Thymus (tissue), 11 donors: Measurements from ENCODE around the gene FMN2. TPM values are rescaled to one million over a fixed set of nuclear protein-coding genes. Genes with fewer than 3 reads are reported as not detected.

ENCODE experiments used
- DNase-seq, 9 donors: peaks; one replicate each; pipeline ENCODE4 v3.0.0-alpha.2; 2013; ENCODE audit warnings: low spot score in 9 of 9, low read depth in 6 of 9, missing footprints in 1 of 9
- H3K27ac ChIP-seq, 2 donors: one replicate each; pipeline ENCODE4 v1.5.1; 2013; ENCODE audit warnings: control low read depth in 1 of 2, low read depth in 1 of 2, low read length in 1 of 2, mild to moderate bottlenecking in 1 of 2, moderate library complexity in 1 of 2
- H3K27me3 ChIP-seq, 2 donors: one replicate each; pipeline ENCODE4 v1.5.1; 2013; ENCODE audit warnings: low read length in 1 of 2; ENCODE audit not compliant: control insufficient read depth in 2 of 2, insufficient read depth in 1 of 2
- H3K36me3 ChIP-seq, 2 donors: one replicate each; pipeline ENCODE4 v1.5.1; 2013; ENCODE audit warnings: low read length in 1 of 2, mild to moderate bottlenecking in 1 of 2, moderate library complexity in 1 of 2; ENCODE audit not compliant: control insufficient read depth in 2 of 2, insufficient read depth in 2 of 2
- H3K4me1 ChIP-seq, 2 donors: one replicate each; pipeline ENCODE4 v1.5.1; 2013; ENCODE audit warnings: low read length in 2 of 2; ENCODE audit not compliant: control insufficient read depth in 2 of 2, insufficient read depth in 2 of 2
- H3K4me3 ChIP-seq, 2 donors: one replicate each; pipeline ENCODE4 v1.5.1; 2013; ENCODE audit warnings: low read length in 2 of 2, control low read depth in 1 of 2, mild to moderate bottlenecking in 1 of 2
- H3K9me3 ChIP-seq, 2 donors: one replicate each; pipeline ENCODE4 v1.5.1; 2013; ENCODE audit warnings: low read length in 1 of 2, mild to moderate bottlenecking in 1 of 2; ENCODE audit not compliant: control insufficient read depth in 2 of 2, insufficient read depth in 1 of 2
- WGBS: extraction: QIAGEN DNeasy Blood & Tissue Kit; methylation state at CpG from one replicate; pipeline ENCODE4 v1.1.7; 2013; 5-methylcytosine and 5-hydroxymethylcytosine counted together
- polyA plus RNA-seq: library from polyadenylated mRNA; stranded (reverse); fragments of 200-250 nt; gene quantifications from one replicate; pipeline ENCODE4 v1.2.3, GENCODE V29; 2013
- total RNA-seq: library from RNA; stranded (reverse); fragments of 120-200 nt; gene quantifications from one replicate; pipeline ENCODE4 v1.2.4, GENCODE V29; 2013
- donor health status: healthy.

The FMN2 gene
- total and polyA plus RNA-seq, 2 donors: 0.14 to 0.24 TPM

- no peak for DNase-seq
- WGBS: 71% methylated on average over 6 of the region's 6 CpGs
- H3K4me1 ChIP-seq: no peaks in the 10 kb centered on the region
- H3K27ac ChIP-seq: no peak overlapping the region
- H3K4me3 ChIP-seq: no peak overlapping the region
- no peaks in the 10 kb centered on the region for H3K9me3 ChIP-seq
- no peaks in the 10 kb centered on the region for H3K27me3 ChIP-seq
- no peaks in the 10 kb centered on the region for H3K36me3 ChIP-seq
These were observed 127.4 kb downstream of the FMN2 start for GRCh38 chr1:240219104-240219503.

DNA sequence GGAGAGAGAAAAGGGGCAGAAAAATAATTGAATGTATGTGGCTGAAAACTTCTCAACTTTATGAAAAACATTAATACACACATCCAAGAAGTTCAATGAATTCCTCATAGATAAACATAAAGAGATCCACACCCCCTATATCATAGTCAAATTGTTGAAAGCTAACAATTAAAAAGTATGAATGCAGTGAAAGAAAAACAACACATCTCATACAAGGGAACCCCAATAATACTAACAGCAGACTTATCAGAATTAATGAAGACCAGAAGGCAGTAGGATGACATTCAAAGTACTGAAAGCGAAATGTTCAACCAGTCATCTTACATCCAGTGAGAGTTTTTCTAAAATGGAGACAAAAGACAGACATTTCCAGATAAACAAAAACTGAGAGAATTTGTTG lies 134.4 kb downstream of the FMN2 start:
- Histone ChIP-seq H3K27me3 (no peaks in the 10 kb centered on the region), H3K27ac (no peak overlapping the region), H3K4me3 (no peak overlapping the region), H3K4me1 (no peaks in the 10 kb centered on the region), H3K9me3 (no peaks in the 10 kb centered on the region), H3K36me3 (no peaks in the 10 kb centered on the region)
- no peak for DNase-seq
- 80% methylated on average over 1 of the region's 1 CpG for WGBS

GRCh38 chr1:240230816-240231215 lies 139.1 kb downstream of the FMN2 start:
- no peak overlapping the region for H3K4me3 ChIP-seq
- no peaks in the 10 kb centered on the region for H3K36me3 ChIP-seq
- no peaks in the 10 kb centered on the region for H3K9me3 ChIP-seq
- DNase-seq: no peak
- H3K27ac ChIP-seq: no peak overlapping the region
- no peaks in the 10 kb centered on the region for H3K27me3 ChIP-seq
- H3K4me1 ChIP-seq: no peaks in the 10 kb centered on the region
- 87% methylated on average over 2 of the region's 2 CpGs for WGBS

- Histone ChIP-seq H3K27me3 (no peaks in the 10 kb centered on the region), H3K27ac (no peak overlapping the region), H3K9me3 (no peaks in the 10 kb centered on the region), H3K4me1 (no peaks in the 10 kb centered on the region), H3K36me3 (no peaks in the 10 kb centered on the region), H3K4me3 (no peak overlapping the region)
- no peak for DNase-seq
- WGBS: 96% methylated on average over 2 of the region's 2 CpGs
These were observed 140.8 kb downstream of the FMN2 start for GRCh38 chr1:240232530-240232929.

GRCh38 chr1:240234485-240235210 lies 143.0 kb downstream of the FMN2 start:
- H3K36me3 ChIP-seq: no peaks in the 10 kb centered on the region
- H3K4me3 ChIP-seq: no peak overlapping the region
- H3K27ac ChIP-seq: no peak overlapping the region
- no peaks in the 10 kb centered on the region for H3K27me3 ChIP-seq
- no peaks in the 10 kb centered on the region for H3K4me1 ChIP-seq
- no peaks in the 10 kb centered on the region for H3K9me3 ChIP-seq
- no peak for DNase-seq
- 72% methylated on average over 2 of the region's 2 CpGs for WGBS

DNA sequence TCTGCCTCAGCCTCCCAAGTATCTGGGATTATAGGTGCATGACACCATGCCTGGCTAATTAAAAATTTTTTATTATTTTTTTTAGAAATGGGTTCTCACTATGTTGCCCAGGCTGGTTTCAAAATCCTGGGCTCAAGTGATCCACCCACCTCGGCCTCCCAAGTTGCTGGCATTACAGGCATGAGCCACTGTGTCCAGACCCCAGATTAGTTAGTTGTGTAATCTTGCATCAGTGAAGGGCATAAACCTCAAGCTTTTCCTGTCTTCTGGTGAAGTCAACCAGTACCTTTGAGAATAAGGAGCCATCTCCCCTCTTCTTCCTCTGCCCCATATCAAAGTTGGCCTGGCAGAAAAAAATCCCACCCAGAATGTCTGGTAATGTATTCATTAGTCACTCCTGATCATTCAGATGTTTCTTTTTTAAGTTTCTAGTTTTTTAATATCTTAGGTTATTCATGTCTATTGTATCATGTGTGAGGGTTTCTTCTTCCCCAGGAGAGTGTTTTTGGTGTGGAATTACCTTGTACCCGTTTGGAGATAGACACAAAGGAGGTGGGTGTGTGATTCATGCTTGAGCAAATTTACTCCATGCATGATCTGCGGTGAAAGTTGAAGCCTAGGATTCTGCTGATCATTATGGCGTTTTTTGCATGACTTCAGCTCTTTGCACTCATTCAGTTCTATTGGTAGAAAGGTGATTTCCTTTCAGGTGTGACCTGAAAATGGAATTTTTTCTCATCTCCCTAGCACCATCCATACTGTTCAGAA lies 144.0 kb downstream of the FMN2 start:
- Histone ChIP-seq H3K36me3 (no peaks in the 10 kb centered on the region), H3K27ac (no peak overlapping the region), H3K27me3 (no peaks in the 10 kb centered on the region), H3K4me3 (no peak overlapping the region), H3K4me1 (no peaks in the 10 kb centered on the region), H3K9me3 (no peaks in the 10 kb centered on the region)
- WGBS: 89% methylated on average over 4 of the region's 4 CpGs
- DNase-seq: no peak

DNA sequence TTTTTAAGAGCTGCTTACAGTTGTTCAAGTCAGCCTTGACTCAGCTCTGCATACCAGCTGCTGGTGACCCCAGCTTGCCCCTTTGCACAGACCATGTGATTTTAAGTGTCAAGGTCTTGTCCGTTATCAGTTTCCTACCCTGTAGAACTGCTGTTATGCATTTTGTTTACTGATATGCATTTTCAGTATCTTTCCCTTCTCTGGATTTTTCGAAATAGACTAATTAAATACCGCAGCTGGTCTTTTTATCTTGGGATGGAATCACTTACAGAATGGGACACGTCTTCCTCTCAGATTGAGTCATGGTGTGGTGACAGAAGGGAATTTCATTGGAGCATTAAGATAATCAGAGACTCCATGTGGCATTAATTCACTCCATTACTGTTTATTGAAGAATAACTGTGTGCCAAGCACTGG lies 145.6 kb downstream of the FMN2 start:
- no peak overlapping the region for H3K27ac ChIP-seq
- no peaks in the 10 kb centered on the region for H3K36me3 ChIP-seq
- no peaks in the 10 kb centered on the region for H3K27me3 ChIP-seq
- WGBS: 83% methylated on average over 4 of the region's 4 CpGs
- no peak for DNase-seq
- no peaks in the 10 kb centered on the region for H3K9me3 ChIP-seq
- no peak overlapping the region for H3K4me3 ChIP-seq
- no peaks in the 10 kb centered on the region for H3K4me1 ChIP-seq

DNA sequence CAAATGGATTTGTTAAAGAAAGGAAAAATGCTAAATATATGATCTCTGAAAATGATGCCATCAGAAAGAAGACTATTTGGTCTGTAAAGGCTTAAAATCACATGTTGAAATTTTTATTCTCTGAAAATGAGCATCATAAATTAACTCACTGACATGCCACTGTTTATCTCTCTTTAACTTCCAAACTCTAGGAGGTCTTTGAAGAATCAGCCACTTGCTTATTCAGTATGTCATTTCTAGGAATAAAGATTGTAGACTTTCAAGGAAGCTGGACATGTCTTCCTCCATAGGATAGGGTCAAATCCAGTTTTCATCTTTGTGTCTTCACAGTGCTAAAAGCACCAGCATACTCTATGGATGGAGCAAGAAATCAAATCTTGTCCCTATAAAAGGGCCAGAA lies 147.6 kb downstream of the FMN2 start:
- no peak overlapping the region for H3K27ac ChIP-seq
- no peak for DNase-seq
- H3K36me3 ChIP-seq: no peaks in the 10 kb centered on the region
- H3K9me3 ChIP-seq: no peaks in the 10 kb centered on the region
- no peaks in the 10 kb centered on the region for H3K27me3 ChIP-seq
- no peaks in the 10 kb centered on the region for H3K4me1 ChIP-seq
- H3K4me3 ChIP-seq: no peak overlapping the region

GRCh38 chr1:240241278-240241677 lies 149.6 kb downstream of the FMN2 start:
- Histone ChIP-seq H3K36me3 (no peaks in the 10 kb centered on the region), H3K4me3 (no peak overlapping the region), H3K27me3 (no peaks in the 10 kb centered on the region), H3K4me1 (no peaks in the 10 kb centered on the region), H3K9me3 (no peaks in the 10 kb centered on the region), H3K27ac (no peak overlapping the region)
- WGBS: 92% methylated on average over 3 of the region's 3 CpGs
- DNase-seq: no peak
